SK-N-MC (cell line): ENCODE results near the gene B9D1.

ENCODE experiments used
- EZH2 ChIP-seq: fragments of 200-600 bp; sonication (generic); IDR thresholded peaks from one replicate; pipeline ENCODE4 v1.6.1; 2017; ENCODE audit warnings: antibody characterized with exemption
- POLR2AphosphoS5 ChIP-seq: IDR thresholded peaks from 2 replicates; pipeline ENCODE4 v1.6.1; 2012; ENCODE audit warnings: mild to moderate bottlenecking, low read depth, low read length, borderline replicate concordance

DNA sequence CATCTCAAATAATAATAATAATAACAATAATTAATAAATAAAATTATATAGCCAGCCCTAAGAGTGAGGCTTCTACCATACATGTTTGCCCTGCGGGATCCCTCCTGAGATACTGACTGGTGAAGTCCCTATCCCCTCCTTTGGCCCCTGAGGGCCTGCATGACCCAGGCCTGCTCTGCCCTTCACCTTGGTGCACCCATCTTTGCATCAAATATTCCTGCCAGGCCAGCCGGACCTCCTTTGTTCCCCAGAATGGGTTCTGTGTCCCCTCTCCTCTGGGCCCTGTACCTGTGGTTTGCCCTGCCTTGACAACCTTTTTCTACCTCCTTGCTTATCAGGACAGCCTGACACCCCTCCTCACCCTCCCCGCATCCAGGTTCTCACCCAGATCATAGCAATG is 46.5 kb upstream of the B9D1 start:
- TF ChIP-seq POLR2AphosphoS5 (no peak), EZH2 (no peak)
